Measurements from ENCODE around the gene MIDN. TPM values are rescaled to one million over a fixed set of nuclear protein-coding genes. Genes with fewer than 3 reads are reported as not detected.

The MIDN gene
- total and polyA plus RNA-seq, 10 of the 15 experiments (the other 5 are each of a cell fraction or from before 2014, with no cell fraction given) = 0.38 to 51.5 (median 7.2) TPM

DNA sequence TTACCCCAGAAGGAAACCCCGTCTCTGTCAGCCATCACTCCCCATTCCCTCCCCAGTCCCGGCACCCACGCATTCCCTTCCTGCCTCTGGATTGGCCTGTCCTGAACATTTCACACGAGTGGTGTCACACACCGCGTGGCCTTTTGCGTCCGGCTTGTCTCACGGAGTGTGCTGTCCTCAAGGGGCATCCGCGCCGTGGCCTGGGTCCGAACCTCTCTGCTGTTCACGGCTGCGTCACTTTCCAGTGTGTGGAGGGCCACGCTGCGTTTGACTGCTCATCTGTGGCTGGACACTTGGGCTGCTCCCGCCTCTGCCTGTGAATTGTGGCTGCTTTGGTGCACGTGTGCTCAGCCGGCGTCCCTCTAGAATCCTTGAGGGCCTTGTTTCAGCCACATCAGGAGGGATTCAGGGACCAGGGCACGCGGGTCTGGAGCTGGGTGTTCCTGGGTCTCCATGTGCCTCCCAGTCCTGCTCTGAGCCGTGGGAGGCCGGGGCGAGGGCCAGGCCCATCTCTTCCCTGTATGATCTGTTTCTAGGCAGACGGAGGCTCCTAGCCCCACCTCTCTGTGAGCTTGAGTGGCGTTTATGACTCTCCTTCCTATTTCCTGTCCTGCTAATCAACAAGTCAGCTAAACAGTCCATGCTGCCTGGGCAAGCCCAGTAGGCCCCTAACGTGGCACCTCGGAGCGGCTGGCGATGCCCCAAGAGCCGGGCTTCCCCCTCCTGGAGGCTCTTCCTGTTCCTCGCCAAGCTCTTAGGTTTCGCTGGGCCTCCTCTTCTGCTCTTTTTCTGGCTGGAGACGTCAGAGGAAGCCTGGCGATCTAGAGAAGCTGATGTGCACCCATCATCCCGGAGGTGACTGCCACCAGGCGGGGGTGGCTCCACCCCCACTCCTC lies 34.7 kb upstream of the MIDN start:
- ChIA-PET POLR2A (interaction anchor here (0.5 to 1.6 kb wide), 6 partner anchors 10 to 1210 kb away, joined by 3 to 7 read pairs (median 3); no protein-coding TSS in a partner anchor), RAD21 (ENCODE audit: unreplicated experiment) (interaction anchor here (0.8 to 1.7 kb wide), 4 partner anchors 31 to 275 kb away, joined by 3 to 4 read pairs (median 3); no protein-coding TSS in a partner anchor), SMC1A (ENCODE audit: uncharacterized antibody, unreplicated experiment) (interaction anchor here (0.5 kb wide), 1 partner anchor 14 kb away, joined by 3 read pairs; no protein-coding TSS in a partner anchor), CTCF (interaction anchor here (0.9 kb wide), 1 partner anchor 25 kb away, joined by 3 read pairs; no protein-coding TSS in a partner anchor)
- Histone ChIP-seq H3K4me3 (peak overlapping the region; percentile 46; the same call in 1 of the 2 replicates), H3K4me2 (ENCODE audit: control insufficient read depth, insufficient read depth) (peak overlapping the region; percentile 72), H3K79me2 (ENCODE audit: control insufficient read depth, insufficient read depth, low read length) (peaks cover 70% of the 10 kb centered on the region), H3K27ac (ENCODE audit: control insufficient read depth, insufficient read depth) (peak overlapping the region; percentile 76), H4K20me1 (ENCODE audit: control insufficient read depth, insufficient read depth) (no peaks in the 10 kb centered on the region; the same call in 1 of the 2 replicates), H3K9ac (ENCODE audit: control insufficient read depth, insufficient read depth, low read length) (peak overlapping the region; percentile 43), H3K27me3 (replicated peaks in 1 of 2; ENCODE audit: control insufficient read depth in 2 of 2, insufficient read depth in 2 of 2, low read length in 1 of 2) (no peaks in the 10 kb centered on the region), H3K9me3 (replicated peaks; ENCODE audit: control insufficient read depth, insufficient read depth, low read length) (no peaks in the 10 kb centered on the region), H3K4me1 (ENCODE audit: control insufficient read depth, insufficient read depth, low read length) (peaks cover 26% of the 10 kb centered on the region), H2AFZ (ENCODE audit: control insufficient read depth, low read depth, low read length) (peak overlapping the region; percentile 66), H3K36me3 (ENCODE audit: control insufficient read depth in 2 of 2, insufficient read depth in 2 of 2, low read length in 1 of 2) (peaks cover 7 to 15% of the 10 kb centered on the region in 2 experiments; a peak in 3 of 4 replicates)
- DNase-seq (ENCODE audit: low read depth, low spot score) (peak; percentile 47), ATAC-seq (peak; percentile 91), FAIRE-seq (peak; percentile 86)
- TF ChIP-seq EED (IDR thresholded peaks at IDR 0.05; ENCODE audit: low read depth) (0 out of 2 replicates have a peak, but pooled peaks have one; percentile 24), RCOR1 (conservative IDR thresholded peaks at IDR 0.05; ENCODE audit: low read depth, low read length) (no peak), EGR1 (IDR thresholded peaks at IDR 0.05; ENCODE audit: borderline replicate concordance in 1 of 2, low read depth in 2 of 2, low read length in 2 of 2) (peak in 1 of 2 experiments; percentile 29; a peak in 1 of 3 replicates), POLR2A (IDR thresholded peaks at IDR 0.05; ENCODE audit: low read depth, low read length) (peak; percentile 51; the same call in 1 of the 2 replicates), CREB1 (IDR thresholded peaks at IDR 0.05; ENCODE audit: low read depth) (0 out of 2 replicates have a peak, but pooled peaks have one; percentile 30), BHLHE40 (IDR thresholded peaks at IDR 0.05; ENCODE audit: borderline replicate concordance in 1 of 2, low read depth in 2 of 2, low read length in 1 of 2) (no peak), HDGF (IDR thresholded peaks at IDR 0.05) (0 out of 2 replicates have a peak, but pooled peaks have one; percentile 22)
- TF ChIP-seq, protein P1, sequence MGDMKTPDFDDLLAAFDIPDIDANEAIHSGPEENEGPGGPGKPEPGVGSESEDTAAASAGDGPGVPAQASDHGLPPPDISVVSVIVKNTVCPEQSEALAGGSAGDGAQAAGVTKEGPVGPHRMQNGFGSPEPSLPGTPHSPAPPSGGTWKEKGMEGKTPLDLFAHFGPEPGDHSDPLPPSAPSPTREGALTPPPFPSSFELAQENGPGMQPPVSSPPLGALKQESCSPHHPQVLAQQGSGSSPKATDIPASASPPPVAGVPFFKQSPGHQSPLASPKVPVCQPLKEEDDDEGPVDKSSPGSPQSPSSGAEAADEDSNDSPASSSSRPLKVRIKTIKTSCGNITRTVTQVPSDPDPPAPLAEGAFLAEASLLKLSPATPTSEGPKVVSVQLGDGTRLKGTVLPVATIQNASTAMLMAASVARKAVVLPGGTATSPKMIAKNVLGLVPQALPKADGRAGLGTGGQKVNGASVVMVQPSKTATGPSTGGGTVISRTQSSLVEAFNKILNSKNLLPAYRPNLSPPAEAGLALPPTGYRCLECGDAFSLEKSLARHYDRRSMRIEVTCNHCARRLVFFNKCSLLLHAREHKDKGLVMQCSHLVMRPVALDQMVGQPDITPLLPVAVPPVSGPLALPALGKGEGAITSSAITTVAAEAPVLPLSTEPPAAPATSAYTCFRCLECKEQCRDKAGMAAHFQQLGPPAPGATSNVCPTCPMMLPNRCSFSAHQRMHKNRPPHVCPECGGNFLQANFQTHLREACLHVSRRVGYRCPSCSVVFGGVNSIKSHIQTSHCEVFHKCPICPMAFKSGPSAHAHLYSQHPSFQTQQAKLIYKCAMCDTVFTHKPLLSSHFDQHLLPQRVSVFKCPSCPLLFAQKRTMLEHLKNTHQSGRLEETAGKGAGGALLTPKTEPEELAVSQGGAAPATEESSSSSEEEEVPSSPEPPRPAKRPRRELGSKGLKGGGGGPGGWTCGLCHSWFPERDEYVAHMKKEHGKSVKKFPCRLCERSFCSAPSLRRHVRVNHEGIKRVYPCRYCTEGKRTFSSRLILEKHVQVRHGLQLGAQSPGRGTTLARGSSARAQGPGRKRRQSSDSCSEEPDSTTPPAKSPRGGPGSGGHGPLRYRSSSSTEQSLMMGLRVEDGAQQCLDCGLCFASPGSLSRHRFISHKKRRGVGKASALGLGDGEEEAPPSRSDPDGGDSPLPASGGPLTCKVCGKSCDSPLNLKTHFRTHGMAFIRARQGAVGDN (IDR thresholded peaks at IDR 0.05) = 0 out of 2 replicates have a peak, but pooled peaks have one; percentile 38
- TF ChIP-seq, protein P2, sequence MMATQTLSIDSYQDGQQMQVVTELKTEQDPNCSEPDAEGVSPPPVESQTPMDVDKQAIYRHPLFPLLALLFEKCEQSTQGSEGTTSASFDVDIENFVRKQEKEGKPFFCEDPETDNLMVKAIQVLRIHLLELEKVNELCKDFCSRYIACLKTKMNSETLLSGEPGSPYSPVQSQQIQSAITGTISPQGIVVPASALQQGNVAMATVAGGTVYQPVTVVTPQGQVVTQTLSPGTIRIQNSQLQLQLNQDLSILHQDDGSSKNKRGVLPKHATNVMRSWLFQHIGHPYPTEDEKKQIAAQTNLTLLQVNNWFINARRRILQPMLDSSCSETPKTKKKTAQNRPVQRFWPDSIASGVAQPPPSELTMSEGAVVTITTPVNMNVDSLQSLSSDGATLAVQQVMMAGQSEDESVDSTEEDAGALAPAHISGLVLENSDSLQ (IDR thresholded peaks at IDR 0.05) = peak; percentile 92
- TF ChIP-seq, protein P3, sequence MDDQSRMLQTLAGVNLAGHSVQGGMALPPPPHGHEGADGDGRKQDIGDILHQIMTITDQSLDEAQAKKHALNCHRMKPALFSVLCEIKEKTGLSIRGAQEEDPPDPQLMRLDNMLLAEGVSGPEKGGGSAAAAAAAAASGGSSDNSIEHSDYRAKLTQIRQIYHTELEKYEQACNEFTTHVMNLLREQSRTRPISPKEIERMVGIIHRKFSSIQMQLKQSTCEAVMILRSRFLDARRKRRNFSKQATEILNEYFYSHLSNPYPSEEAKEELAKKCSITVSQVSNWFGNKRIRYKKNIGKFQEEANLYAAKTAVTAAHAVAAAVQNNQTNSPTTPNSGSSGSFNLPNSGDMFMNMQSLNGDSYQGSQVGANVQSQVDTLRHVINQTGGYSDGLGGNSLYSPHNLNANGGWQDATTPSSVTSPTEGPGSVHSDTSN (IDR thresholded peaks at IDR 0.05; ENCODE audit: insufficient replicate concordance, low read depth, low read length) = peak; percentile 84
- in situ Hi-C loops (cut with MboI) (no loop called here), intact Hi-C loops (cut with micrococcal nuclease; ENCODE audit: unreplicated experiment) (no loop called here)
- 46% methylated on average over 39 of the region's 39 CpGs for WGBS (ENCODE audit: insufficient coverage, insufficient replicate concordance, low lambda C conversion rate, missing lambda C conversion rate)
- no TSS peak for BruUV-seq (replicated peaks)

Measured in GM12878 (cell line).